ENCODE data around the gene CDKAL1. TPM values are rescaled to one million over a fixed set of nuclear protein-coding genes. Genes with fewer than 3 reads are reported as not detected.

The CDKAL1 gene
- total RNA-seq, 1 donor from 2014 or later = 24.8 TPM

- no peak for TF ChIP-seq CTCF (IDR thresholded peaks at IDR 0.05; ENCODE audit: partially characterized antibody, unreplicated experiment)
Observed at GRCh38 chr6:21157186-21157929, 623.1 kb downstream of the CDKAL1 start.

GRCh38 chr6:21158149-21158548 lies 623.9 kb downstream of the CDKAL1 start:
- DNase-seq = no peak
- Mint-ChIP-seq H3K9me3 (ENCODE audit: unreplicated experiment) (no peaks in the 10 kb centered on the region), H3K27ac (ENCODE audit: unreplicated experiment) (no peak overlapping the region), H3K36me3 (ENCODE audit: unreplicated experiment) (no peaks in the 10 kb centered on the region), H3K27me3 (ENCODE audit: unreplicated experiment) (peaks cover 1% of the 10 kb centered on the region), H3K4me1 (ENCODE audit: low read depth, unreplicated experiment) (peaks cover 14% of the 10 kb centered on the region), H3K4me3 (ENCODE audit: unreplicated experiment) (no peak overlapping the region)
- no peak for TF ChIP-seq CTCF (IDR thresholded peaks at IDR 0.05; ENCODE audit: partially characterized antibody, unreplicated experiment)

More at GRCh38 chr6:21157186-21157929, 623.1 kb downstream of the CDKAL1 start:
- Mint-ChIP-seq H3K27me3 (ENCODE audit: unreplicated experiment) (peaks cover 1% of the 10 kb centered on the region), H3K4me3 (ENCODE audit: unreplicated experiment) (no peak overlapping the region), H3K9me3 (ENCODE audit: unreplicated experiment) (no peaks in the 10 kb centered on the region), H3K4me1 (ENCODE audit: low read depth, unreplicated experiment) (peaks cover 14% of the 10 kb centered on the region), H3K36me3 (ENCODE audit: unreplicated experiment) (no peaks in the 10 kb centered on the region), H3K27ac (ENCODE audit: unreplicated experiment) (no peak overlapping the region)
- DNase-seq = no peak

DNA sequence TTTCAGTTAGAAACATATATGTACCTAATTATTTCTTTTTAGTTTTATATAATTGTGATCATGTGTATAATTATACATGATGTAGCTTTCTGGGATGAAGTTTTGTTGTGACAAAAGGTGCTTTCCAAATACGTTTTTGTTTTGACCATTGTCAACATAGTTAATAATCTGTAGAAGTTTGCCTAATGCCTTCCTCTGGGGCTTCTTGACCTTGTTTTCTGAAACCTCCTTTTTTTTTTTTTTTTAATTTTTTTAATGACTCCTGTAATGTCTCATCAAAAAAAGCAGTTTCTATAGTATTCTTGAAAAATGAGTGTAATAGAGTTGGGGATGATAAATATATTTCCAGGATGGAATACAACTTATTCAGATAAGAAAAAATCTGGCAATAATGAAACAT lies 624.6 kb downstream of the CDKAL1 start:
- no peaks in the 10 kb centered on the region for H3K9me3 Mint-ChIP-seq (ENCODE audit: unreplicated experiment)
- peaks cover 1% of the 10 kb centered on the region for H3K27me3 Mint-ChIP-seq (ENCODE audit: unreplicated experiment)
- H3K4me3 Mint-ChIP-seq (ENCODE audit: unreplicated experiment) = no peak overlapping the region
- H3K4me1 Mint-ChIP-seq (ENCODE audit: low read depth, unreplicated experiment) = peaks cover 14% of the 10 kb centered on the region
- no peak overlapping the region for H3K27ac Mint-ChIP-seq (ENCODE audit: unreplicated experiment)
- no peak for DNase-seq
- no peak for TF ChIP-seq CTCF (IDR thresholded peaks at IDR 0.05; ENCODE audit: partially characterized antibody, unreplicated experiment)
- no peaks in the 10 kb centered on the region for H3K36me3 Mint-ChIP-seq (ENCODE audit: unreplicated experiment)

DNA sequence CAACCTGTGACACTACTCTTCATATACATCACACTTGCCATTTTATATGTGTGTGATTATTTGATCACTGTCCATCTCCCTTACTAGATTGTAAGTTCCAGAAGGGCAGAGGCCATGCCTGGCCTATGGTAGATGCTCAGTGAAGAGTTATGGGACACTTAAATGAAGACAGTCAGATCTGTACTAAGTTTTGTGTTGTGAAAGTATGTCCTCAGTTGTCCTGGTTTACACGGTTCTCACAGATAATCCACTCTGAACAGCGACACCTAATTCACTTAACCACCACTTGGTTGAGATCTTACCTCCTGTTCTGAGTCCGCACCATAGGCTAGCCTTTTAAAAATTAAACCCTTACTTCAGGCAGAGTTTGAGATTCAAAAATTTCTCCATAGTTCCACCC lies 625.2 kb downstream of the CDKAL1 start:
- H3K4me3 Mint-ChIP-seq (ENCODE audit: unreplicated experiment) = no peak overlapping the region
- peaks cover 14% of the 10 kb centered on the region for H3K4me1 Mint-ChIP-seq (ENCODE audit: low read depth, unreplicated experiment)
- no peak for TF ChIP-seq CTCF (IDR thresholded peaks at IDR 0.05; ENCODE audit: partially characterized antibody, unreplicated experiment)
- H3K36me3 Mint-ChIP-seq (ENCODE audit: unreplicated experiment) = no peaks in the 10 kb centered on the region
- no peak overlapping the region for H3K27ac Mint-ChIP-seq (ENCODE audit: unreplicated experiment)
- no peak for DNase-seq
- no peaks in the 10 kb centered on the region for H3K9me3 Mint-ChIP-seq (ENCODE audit: unreplicated experiment)
- peaks cover 1% of the 10 kb centered on the region for H3K27me3 Mint-ChIP-seq (ENCODE audit: unreplicated experiment)

GRCh38 chr6:21161707-21162106 lies 627.5 kb downstream of the CDKAL1 start:
- no peaks in the 10 kb centered on the region for H3K36me3 Mint-ChIP-seq (ENCODE audit: unreplicated experiment)
- H3K27ac Mint-ChIP-seq (ENCODE audit: unreplicated experiment) = no peak overlapping the region
- no peak for DNase-seq
- no peak overlapping the region for H3K4me3 Mint-ChIP-seq (ENCODE audit: unreplicated experiment)
- H3K27me3 Mint-ChIP-seq (ENCODE audit: unreplicated experiment) = peaks cover 1% of the 10 kb centered on the region
- TF ChIP-seq CTCF (IDR thresholded peaks at IDR 0.05; ENCODE audit: partially characterized antibody, unreplicated experiment) = no peak
- no peaks in the 10 kb centered on the region for H3K9me3 Mint-ChIP-seq (ENCODE audit: unreplicated experiment)
- peaks cover 11% of the 10 kb centered on the region for H3K4me1 Mint-ChIP-seq (ENCODE audit: low read depth, unreplicated experiment)

Data from glutamatergic neuron (in vitro differentiated cells).